BLaER1 (cell line): ENCODE data around the gene UGT1A10.
"Not testable (repeated sequence)": the region's sequence is repeated elsewhere in the genome, so short reads cannot be mapped to it uniquely, and the experiment has no call there.

ENCODE experiments used
- H3K27ac ChIP-seq: shearing (Covaris generic); formaldehyde crosslinking; 2 replicates; pipeline ENCODE4 v1.8.1; 2022
- H3K27me3 ChIP-seq: shearing (Covaris generic); formaldehyde crosslinking; 2 replicates; pipeline ENCODE4 v1.8.1; 2022
- H3K36me3 ChIP-seq: shearing (Covaris generic); formaldehyde crosslinking; 2 replicates; pipeline ENCODE4 v1.8.1; 2022
- H3K4me1 ChIP-seq: shearing (Covaris generic); formaldehyde crosslinking; 2 replicates; pipeline ENCODE4 v1.8.1; 2022
- H3K4me2 ChIP-seq: shearing (Covaris generic); formaldehyde crosslinking; 2 replicates; pipeline ENCODE4 v1.8.1; 2022
- H3K4me3 ChIP-seq: shearing (Covaris generic); formaldehyde crosslinking; 2 replicates; pipeline ENCODE4 v1.8.1; 2022
- H3K9ac ChIP-seq: shearing (Covaris generic); formaldehyde crosslinking; 2 replicates; pipeline ENCODE4 v1.8.1; 2022
- H3K9me3 ChIP-seq: shearing (Covaris generic); formaldehyde crosslinking; 2 replicates; pipeline ENCODE4 v1.8.1; 2022
- H4K20me1 ChIP-seq: shearing (Covaris generic); formaldehyde crosslinking; 2 replicates; pipeline ENCODE4 v1.8.1; 2022
- Cebpa-rat ChIP-seq: shearing (Covaris generic); IDR thresholded peaks from 2 replicates; pipeline ENCODE4 v1.8.1; 2022

The UGT1A10 gene

GRCh38 chr2:233654501-233654900 is 18.3 kb downstream of the UGT1A10 start:
- H3K27me3 ChIP-seq: no peaks in the 10 kb centered on the region
- no peaks in the 10 kb centered on the region for H4K20me1 ChIP-seq
- H3K4me1 ChIP-seq: no peaks in the 10 kb centered on the region
- no peaks in the 10 kb centered on the region for H3K9me3 ChIP-seq
- H3K36me3 ChIP-seq: no peaks in the 10 kb centered on the region
- no peak overlapping the region for H3K9ac ChIP-seq
- H3K4me3 ChIP-seq: no peak overlapping the region
- no peak overlapping the region for H3K4me2 ChIP-seq
- TF ChIP-seq Cebpa-rat: no peak
- H3K27ac ChIP-seq: no peak overlapping the region

DNA sequence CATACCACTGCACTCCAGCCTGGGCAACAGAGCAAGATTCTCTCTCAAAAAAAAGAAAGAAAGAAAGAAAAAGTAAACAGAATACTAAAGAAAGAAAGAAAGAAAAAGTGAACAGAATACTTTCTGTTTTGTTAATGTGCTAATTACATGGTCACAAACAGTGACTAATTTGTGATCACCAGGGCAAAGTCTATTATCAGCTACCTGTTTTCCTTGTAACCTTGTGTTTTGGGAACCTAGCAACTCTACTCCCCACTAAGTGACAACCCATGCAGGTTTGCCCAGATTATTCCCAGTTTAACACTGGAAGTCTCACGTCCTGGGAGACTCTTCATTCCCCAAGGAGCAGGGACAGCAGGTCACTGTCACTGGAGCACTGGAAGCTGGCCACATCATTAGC is 18.8 kb downstream of the UGT1A10 start:
- TF ChIP-seq Cebpa-rat: no peak

GRCh38 chr2:233655943-233656342 is 19.7 kb downstream of the UGT1A10 start:
- not testable (repeated sequence) for H3K27me3 ChIP-seq, H4K20me1 ChIP-seq, H3K36me3 ChIP-seq, H3K9me3 ChIP-seq, H3K27ac ChIP-seq, H3K9ac ChIP-seq, H3K4me3 ChIP-seq, H3K4me2 ChIP-seq, H3K4me1 ChIP-seq

More for the DNA sequence above, 18.8 kb downstream of the UGT1A10 start:
- Histone ChIP-seq H3K4me1 (no peaks in the 10 kb centered on the region), H3K4me3 (no peak overlapping the region), H3K9ac (no peak overlapping the region), H3K9me3 (no peaks in the 10 kb centered on the region), H3K27me3 (no peaks in the 10 kb centered on the region), H3K27ac (no peak overlapping the region), H4K20me1 (no peaks in the 10 kb centered on the region), H3K4me2 (no peak overlapping the region), H3K36me3 (no peaks in the 10 kb centered on the region)

GRCh38 chr2:233656443-233656842 is 20.2 kb downstream of the UGT1A10 start:
- H3K4me1 ChIP-seq: no peaks in the 10 kb centered on the region
- no peaks in the 10 kb centered on the region for H3K36me3 ChIP-seq
- no peaks in the 10 kb centered on the region for H3K9me3 ChIP-seq
- no peaks in the 10 kb centered on the region for H3K27me3 ChIP-seq
- no peaks in the 10 kb centered on the region for H4K20me1 ChIP-seq
- no peak overlapping the region for H3K4me2 ChIP-seq
- no peak overlapping the region for H3K4me3 ChIP-seq
- no peak overlapping the region for H3K9ac ChIP-seq
- no peak for TF ChIP-seq Cebpa-rat
- no peak overlapping the region for H3K27ac ChIP-seq

DNA sequence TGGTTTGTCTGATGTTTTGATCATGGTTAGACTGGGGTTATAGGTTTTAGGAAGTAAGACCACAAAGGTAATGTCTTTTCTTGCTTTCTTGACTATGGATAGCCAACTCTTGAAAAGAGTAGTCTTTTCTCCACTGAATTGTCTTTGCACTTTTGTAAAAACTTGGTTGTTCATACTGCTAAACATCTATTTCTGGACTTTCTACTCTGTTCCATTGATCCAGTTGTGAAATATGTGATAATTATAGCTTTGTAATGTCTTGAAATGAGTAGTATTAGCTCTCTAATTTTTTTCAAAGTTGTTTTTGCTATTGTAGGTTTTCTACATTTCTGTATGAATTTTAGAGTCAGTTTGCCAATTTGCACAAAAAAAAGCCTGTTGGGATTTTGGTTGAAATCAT is 22.4 kb downstream of the UGT1A10 start:
- H3K4me1 ChIP-seq: no peaks in the 10 kb centered on the region
- no peak overlapping the region for H3K4me2 ChIP-seq
- H3K36me3 ChIP-seq: no peaks in the 10 kb centered on the region
- no peak overlapping the region for H3K9ac ChIP-seq
- H3K27ac ChIP-seq: no peak overlapping the region
- no peaks in the 10 kb centered on the region for H4K20me1 ChIP-seq
- TF ChIP-seq Cebpa-rat: no peak
- no peaks in the 10 kb centered on the region for H3K9me3 ChIP-seq
- H3K27me3 ChIP-seq: no peaks in the 10 kb centered on the region
- no peak overlapping the region for H3K4me3 ChIP-seq

DNA sequence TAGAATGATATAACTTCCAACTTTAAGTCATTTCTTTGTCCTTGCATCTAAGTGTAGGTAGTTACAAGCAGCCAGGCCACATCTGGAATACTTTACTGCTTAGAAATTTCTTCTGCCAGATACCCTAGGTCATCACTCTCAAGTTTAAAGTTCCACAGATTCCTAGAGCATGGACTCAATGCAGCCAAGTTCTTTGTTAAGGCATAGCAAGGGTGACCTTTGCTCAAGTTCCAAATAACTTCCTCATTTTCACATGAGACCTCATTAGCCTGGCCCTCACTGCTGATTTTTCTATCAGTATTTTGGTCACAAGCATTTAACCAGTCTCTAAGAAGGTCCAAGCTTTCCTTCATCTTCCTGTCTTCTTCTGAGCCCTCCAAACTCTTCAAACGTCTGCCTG is 27.7 kb downstream of the UGT1A10 start:
- H4K20me1 ChIP-seq: no peaks in the 10 kb centered on the region
- H3K4me2 ChIP-seq: no peak overlapping the region
- no peaks in the 10 kb centered on the region for H3K36me3 ChIP-seq
- no peak overlapping the region for H3K27ac ChIP-seq
- no peak for TF ChIP-seq Cebpa-rat
- no peaks in the 10 kb centered on the region for H3K4me1 ChIP-seq
- H3K9me3 ChIP-seq: no peaks in the 10 kb centered on the region; the same call in 1 of the 2 replicates
- H3K27me3 ChIP-seq: no peaks in the 10 kb centered on the region
- H3K9ac ChIP-seq: no peak overlapping the region
- H3K4me3 ChIP-seq: no peak overlapping the region

- Histone ChIP-seq H3K27me3 (no peaks in the 10 kb centered on the region), H3K4me1 (no peaks in the 10 kb centered on the region), H3K4me2 (no peak overlapping the region), H3K9ac (no peak overlapping the region), H4K20me1 (no peaks in the 10 kb centered on the region), H3K36me3 (no peaks in the 10 kb centered on the region), H3K9me3 (no peaks in the 10 kb centered on the region; the same call in 1 of the 2 replicates), H3K4me3 (no peak overlapping the region), H3K27ac (no peak overlapping the region)
- no peak for TF ChIP-seq Cebpa-rat
Measured at GRCh38 chr2:233668605-233669260, 32.5 kb downstream of the UGT1A10 start.

DNA sequence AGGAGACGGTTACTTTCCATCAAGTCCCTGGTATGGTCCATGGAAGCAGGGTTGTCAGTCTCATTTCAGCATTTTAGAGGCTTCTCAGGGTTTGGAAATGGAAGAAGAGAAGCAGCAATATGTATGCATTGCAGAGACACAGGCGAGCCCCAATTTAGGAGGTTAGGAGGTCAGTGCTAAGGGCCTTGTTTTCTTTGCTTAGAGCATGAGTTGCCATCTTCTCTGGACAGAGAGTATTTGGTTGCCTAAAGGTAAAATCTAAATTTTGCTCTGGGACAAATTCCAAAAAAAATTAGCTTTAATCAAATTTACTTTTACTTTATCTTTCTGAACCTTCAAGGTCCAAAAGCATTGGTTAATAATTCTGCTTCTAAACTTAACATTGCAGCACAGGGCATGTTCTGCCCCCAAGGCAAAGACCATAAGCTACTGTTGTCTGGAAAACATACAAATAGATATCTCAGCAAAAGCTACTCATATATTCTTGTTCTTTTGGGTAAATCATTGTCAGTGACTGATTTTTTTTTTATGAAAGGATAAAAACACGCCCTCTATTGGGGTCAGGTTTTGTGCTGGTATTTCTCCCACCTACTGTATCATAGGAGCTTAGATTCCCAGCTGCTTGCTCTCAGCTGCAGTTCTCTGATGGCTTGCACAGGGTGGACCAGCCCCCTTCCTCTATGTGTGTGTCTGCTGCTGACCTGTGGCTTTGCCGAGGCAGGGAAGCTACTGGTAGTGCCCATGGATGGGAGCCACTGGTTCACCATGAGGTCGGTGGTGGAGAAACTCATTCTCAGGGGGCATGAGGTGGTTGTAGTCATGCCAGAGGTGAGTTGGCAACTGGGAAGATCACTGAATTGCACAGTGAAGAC is 35.3 kb downstream of the UGT1A10 start, which contains the start of gene UGT1A9:
UGT1A9 (plus strand) TSS at position 609 of the 872 bp plus-strand sequence; CDS start at position 646, 37 bp downstream.
- H3K27me3 ChIP-seq: no peaks in the 10 kb centered on the region
- no peak for TF ChIP-seq Cebpa-rat
- H3K4me2 ChIP-seq: no peak within 1 kb of the TSS
- no peaks in the 10 kb centered on the region for H3K4me1 ChIP-seq
- H3K9me3 ChIP-seq: no peaks in the 10 kb centered on the region
- H3K36me3 ChIP-seq: no peaks in the 10 kb centered on the region
- H3K27ac ChIP-seq: no peak within 1 kb of the TSS
- no peak within 1 kb of the TSS for H3K9ac ChIP-seq
- no peaks in the 10 kb centered on the region for H4K20me1 ChIP-seq
- no peak within 1 kb of the TSS for H3K4me3 ChIP-seq

- Histone ChIP-seq H3K36me3 (no peaks in the 10 kb centered on the region), H3K9me3 (no peaks in the 10 kb centered on the region), H3K27me3 (no peaks in the 10 kb centered on the region), H3K27ac (no peak overlapping the region), H4K20me1 (no peaks in the 10 kb centered on the region), H3K4me1 (no peaks in the 10 kb centered on the region), H3K4me2 (no peak overlapping the region), H3K4me3 (no peak overlapping the region), H3K9ac (no peak overlapping the region)
- no peak for TF ChIP-seq Cebpa-rat
Measured at GRCh38 chr2:233672886-233673285, 36.6 kb downstream of the UGT1A10 start.

DNA sequence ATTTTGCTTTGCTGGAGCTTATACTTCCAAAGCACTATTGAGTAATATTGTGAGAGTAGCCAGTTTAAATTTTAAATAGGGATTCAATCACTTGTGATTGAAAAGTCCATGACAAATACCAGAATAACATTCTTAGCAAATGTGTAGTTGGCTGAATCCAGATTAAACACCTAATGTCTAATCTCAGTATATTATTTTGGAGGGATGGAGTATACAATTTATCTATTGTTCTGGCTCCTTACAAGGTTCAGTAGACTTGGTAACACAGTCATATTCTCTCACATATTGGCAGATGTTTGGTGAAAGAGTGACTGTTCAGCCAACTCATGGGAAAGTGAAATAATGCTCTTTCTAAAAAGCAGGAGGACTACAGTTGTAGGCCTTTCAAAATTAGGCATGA is 37.6 kb downstream of the UGT1A10 start:
- no peaks in the 10 kb centered on the region for H3K36me3 ChIP-seq
- no peak overlapping the region for H3K27ac ChIP-seq
- no peaks in the 10 kb centered on the region for H3K9me3 ChIP-seq
- no peaks in the 10 kb centered on the region for H3K27me3 ChIP-seq
- no peak overlapping the region for H3K4me2 ChIP-seq
- H3K4me3 ChIP-seq: no peak overlapping the region
- H3K4me1 ChIP-seq: no peaks in the 10 kb centered on the region
- TF ChIP-seq Cebpa-rat: no peak
- no peak overlapping the region for H3K9ac ChIP-seq
- no peaks in the 10 kb centered on the region for H4K20me1 ChIP-seq
